Adrenal gland (tissue), 12 donors: ENCODE measurements around the gene S100A6. TPM values are rescaled to one million over a fixed set of nuclear protein-coding genes. Genes with fewer than 3 reads are reported as not detected.

ENCODE experiments used
- DNase-seq, 7 donors: peaks; one replicate each; pipeline ENCODE4 v3.0.0-alpha.2; 2019 to 2020
- H3K27ac ChIP-seq, 5 donors: fragments of 200-600 bp; sonication (generic) in 4 of 5; 1 replicate in 3 of 5; 2 replicates in 2 of 5; pipeline versions ENCODE4 v1.5.1 to v1.8.0; 2016 to 2020; ENCODE audit warnings: mild to moderate bottlenecking in 1 of 5
- H3K27me3 ChIP-seq: fragments of 200-600 bp; 2 replicates; pipeline ENCODE4 v1.8.0; 2021
- H3K36me3 ChIP-seq, 2 donors: fragments of 200-600 bp; replicated peaks in 1 of 2; 1 replicate in 1 of 2; 2 replicates in 1 of 2; pipeline versions ENCODE4 v1.5.1 to v1.8.0; 2018 to 2022
- H3K4me1 ChIP-seq, 2 donors: fragments of 200-600 bp; replicated peaks in 1 of 2; 1 replicate in 1 of 2; 2 replicates in 1 of 2; pipeline versions ENCODE4 v1.5.1 to v1.8.0; 2018 to 2021
- H3K4me3 ChIP-seq, 4 donors: fragments of 200-600 bp; sonication (generic) in 3 of 4; one replicate each; pipeline ENCODE4 v1.5.1; 2016 to 2018
- H3K9me3 ChIP-seq, 3 donors: fragments of 200-600 bp; sonication (generic) in 1 of 3; replicated peaks in 1 of 3; 1 replicate in 2 of 3; 2 replicates in 1 of 3; pipeline versions ENCODE4 v1.5.1 to v1.8.0; 2016 to 2021
- POLR2A ChIP-seq, 2 donors: fragments of 450-650 bp; IDR thresholded peaks; one replicate each; pipeline ENCODE4 v1.6.1; 2017; ENCODE audit warnings: antibody characterized with exemption in 2 of 2, mild to moderate bottlenecking in 2 of 2, moderate library complexity in 1 of 2
- WGBS, 4 donors: extraction: QIAGEN DNeasy Blood & Tissue Kit in 2 of 4; methylation state at CpG; one replicate each; pipeline versions ENCODE4 v1.1.5 to v1.1.7; 2013 to 2017; 5-methylcytosine and 5-hydroxymethylcytosine counted together
- intact Hi-C, 2 donors: fragments of 100-400 bp; cut with DNase I; formaldehyde crosslinking; loops; one replicate each; pipeline versions ENCODE4 v1.14.1 to v1.15.0; 2022 to 2023
- polyA plus RNA-seq, 3 donors: library from polyadenylated mRNA; stranded (reverse); fragments of 200-250 nt in 2 of 3; fragments of 350-450 nt in 1 of 3; fragmentation: Illumina TruSeq in 1 of 3; extraction: RNeasy Lipid Tissue Mini Kit (QIAGEN cat#74804) in 1 of 3; gene quantifications; one replicate each; pipeline ENCODE4 v1.2.3, GENCODE V29; 2013 to 2014
- total RNA-seq, 9 donors: library from RNA; depleted of rRNA in 4 of 9; stranded (reverse); fragments of >200 nt in 4 of 9; fragments of 120-200 nt in 1 of 9; fragmentation: NEBNext Ultra II Directional in 1 of 9; extraction: Animal tissue kit (Norgen Biotek cat#: 25700) in 1 of 9; gene quantifications; one replicate each; pipeline versions ENCODE4 v1.1.0 to v1.2.4, GENCODE V29; 2013 to 2023
- TF ChIP-seq, protein P1 (sequence below), 6 experiments: fragments of 450-650 bp in 4 of 6; fragments of 200-600 bp in 2 of 6; sonication (generic) in 1 of 6; IDR thresholded peaks; 1 replicate in 5 of 6; 2 replicates in 1 of 6; pipeline versions ENCODE4 v1.5.1 to v1.8.0; 2016 to 2021; ENCODE audit warnings: antibody characterized with exemption in 6 of 6, mild to moderate bottlenecking in 2 of 6, moderate library complexity in 1 of 6
- donor health status: healthy with polysubstance abuse.
- donor health status: Bipolar disorder and iron deficiency.
- donor health status: DM: yes; HTN: yes; CAD: no.
- donor health status: DM: no; HTN: no; CAD: no.
- donor health status: DM: no; HTN: no; CAD: no.
- donor health status: DM: yes; HTN: yes; CAD: no.

S100A6 gene
- total and polyA plus RNA-seq, 12 donors: 39.4 to 4,129 (median 372) TPM

DNA sequence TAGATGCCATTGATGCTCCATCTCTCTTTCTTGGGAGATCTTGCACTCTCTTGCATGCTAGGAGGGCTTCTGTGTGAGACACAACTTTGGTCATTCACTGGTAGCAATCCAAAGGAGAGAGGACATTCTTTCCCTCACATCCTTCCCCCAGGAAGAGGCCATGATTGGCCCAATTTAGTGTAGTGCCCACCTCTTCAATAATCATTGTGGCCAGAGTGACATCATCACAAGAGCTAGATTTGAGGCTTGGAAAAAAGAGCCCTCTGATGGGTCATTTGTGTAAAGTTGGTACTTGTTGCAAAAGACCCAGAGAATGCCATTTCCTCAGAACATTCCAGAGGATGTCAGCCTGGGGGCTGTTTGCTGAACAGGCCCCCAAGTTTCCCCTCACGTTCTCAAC lies 30.2 kb downstream of the S100A6 start:
- no peaks in the 10 kb centered on the region for H3K27me3 ChIP-seq
- H3K27ac ChIP-seq: no peak overlapping the region
- TF ChIP-seq POLR2A (IDR thresholded peaks at IDR 0.05): no peak
- TF ChIP-seq, protein P1, sequence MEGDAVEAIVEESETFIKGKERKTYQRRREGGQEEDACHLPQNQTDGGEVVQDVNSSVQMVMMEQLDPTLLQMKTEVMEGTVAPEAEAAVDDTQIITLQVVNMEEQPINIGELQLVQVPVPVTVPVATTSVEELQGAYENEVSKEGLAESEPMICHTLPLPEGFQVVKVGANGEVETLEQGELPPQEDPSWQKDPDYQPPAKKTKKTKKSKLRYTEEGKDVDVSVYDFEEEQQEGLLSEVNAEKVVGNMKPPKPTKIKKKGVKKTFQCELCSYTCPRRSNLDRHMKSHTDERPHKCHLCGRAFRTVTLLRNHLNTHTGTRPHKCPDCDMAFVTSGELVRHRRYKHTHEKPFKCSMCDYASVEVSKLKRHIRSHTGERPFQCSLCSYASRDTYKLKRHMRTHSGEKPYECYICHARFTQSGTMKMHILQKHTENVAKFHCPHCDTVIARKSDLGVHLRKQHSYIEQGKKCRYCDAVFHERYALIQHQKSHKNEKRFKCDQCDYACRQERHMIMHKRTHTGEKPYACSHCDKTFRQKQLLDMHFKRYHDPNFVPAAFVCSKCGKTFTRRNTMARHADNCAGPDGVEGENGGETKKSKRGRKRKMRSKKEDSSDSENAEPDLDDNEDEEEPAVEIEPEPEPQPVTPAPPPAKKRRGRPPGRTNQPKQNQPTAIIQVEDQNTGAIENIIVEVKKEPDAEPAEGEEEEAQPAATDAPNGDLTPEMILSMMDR (IDR thresholded peaks at IDR 0.05): no peak
- H3K9me3 ChIP-seq: no peaks in the 10 kb centered on the region
- DNase-seq: peak in 1 of 7 donors; percentile 7
- 90 to 100% (median 97%) methylated on average over 1 of the region's 1 CpG for WGBS, 4 donors
- H3K36me3 ChIP-seq: no peaks in the 10 kb centered on the region
- H3K4me3 ChIP-seq: no peak overlapping the region
- intact Hi-C loops: no loop called here
- peaks cover 15 to 21% of the 10 kb centered on the region in 2 donors for H3K4me1 ChIP-seq

DNA sequence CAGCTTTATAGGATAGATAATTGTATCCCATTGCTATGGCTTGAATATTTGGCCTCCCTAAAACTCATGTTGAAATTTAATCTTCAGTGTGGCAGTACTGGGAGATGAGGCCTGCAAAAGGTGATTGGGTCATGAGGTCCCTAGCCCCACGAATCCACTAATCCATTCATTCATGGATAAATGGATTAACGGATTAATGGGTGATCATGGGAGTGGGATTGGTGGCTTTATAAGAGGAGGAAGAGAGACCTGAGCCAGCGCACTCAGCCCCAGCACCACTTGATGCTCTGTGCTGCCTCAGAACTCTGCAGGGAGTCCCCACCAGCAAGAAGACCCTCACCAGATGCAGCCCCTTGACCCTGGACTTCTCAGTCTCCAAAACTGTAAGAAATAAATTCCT lies 32.0 kb downstream of the S100A6 start:
- intact Hi-C loops: no loop called here
- TF ChIP-seq POLR2A (IDR thresholded peaks at IDR 0.05): no peak
- TF ChIP-seq, protein P1 (IDR thresholded peaks at IDR 0.05): no peak
- no peaks in the 10 kb centered on the region for H3K9me3 ChIP-seq
- no peaks in the 10 kb centered on the region for H3K27me3 ChIP-seq
- H3K4me1 ChIP-seq: peaks cover 15 to 21% of the 10 kb centered on the region in 2 donors
- no peak overlapping the region for H3K4me3 ChIP-seq
- peak in 1 of 7 donors; percentile 11 for DNase-seq
- WGBS, 4 donors: 80 to 94% (median 90%) methylated on average over 3 of the region's 3 CpGs
- H3K27ac ChIP-seq: no peak overlapping the region
- no peaks in the 10 kb centered on the region for H3K36me3 ChIP-seq

DNA sequence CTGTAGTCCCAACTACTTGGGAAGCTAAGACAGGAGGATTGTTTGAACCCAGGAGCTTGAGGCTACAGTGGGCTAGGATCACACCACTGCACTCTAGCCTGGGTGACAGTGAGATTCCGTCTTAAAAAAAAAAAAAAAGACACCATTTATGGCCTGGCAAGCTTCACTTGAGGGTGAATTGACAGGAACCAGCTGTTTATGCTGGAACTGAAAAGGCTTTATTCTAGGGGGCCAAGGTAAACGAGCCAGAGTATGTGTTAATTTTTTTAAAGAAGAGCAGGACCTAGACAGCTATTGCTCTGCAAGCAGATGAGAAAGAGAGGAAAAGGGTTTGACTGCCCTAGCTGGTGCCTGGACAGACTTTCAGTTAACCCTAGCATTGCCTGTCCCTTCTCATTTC lies 37.0 kb downstream of the S100A6 start:
- Histone ChIP-seq H3K27me3 (no peaks in the 10 kb centered on the region), H3K9me3 (no peaks in the 10 kb centered on the region), H3K4me3 (no peak overlapping the region), H3K36me3 (no peaks in the 10 kb centered on the region), H3K27ac (no peak overlapping the region), H3K4me1 (no peaks in the 10 kb centered on the region)
- intact Hi-C loops: loop anchor here (5.0 kb wide), 2 partner anchors 41 to 146 kb away; no protein-coding TSS in a partner anchor
- TF ChIP-seq POLR2A (IDR thresholded peaks at IDR 0.05): no peak
- TF ChIP-seq, protein P1 (IDR thresholded peaks at IDR 0.05): no peak
- peak in 1 of 7 donors; percentile 4 for DNase-seq
- WGBS, 4 donors: 13 to 25% (median 20%) methylated on average over 2 of the region's 2 CpGs

DNA sequence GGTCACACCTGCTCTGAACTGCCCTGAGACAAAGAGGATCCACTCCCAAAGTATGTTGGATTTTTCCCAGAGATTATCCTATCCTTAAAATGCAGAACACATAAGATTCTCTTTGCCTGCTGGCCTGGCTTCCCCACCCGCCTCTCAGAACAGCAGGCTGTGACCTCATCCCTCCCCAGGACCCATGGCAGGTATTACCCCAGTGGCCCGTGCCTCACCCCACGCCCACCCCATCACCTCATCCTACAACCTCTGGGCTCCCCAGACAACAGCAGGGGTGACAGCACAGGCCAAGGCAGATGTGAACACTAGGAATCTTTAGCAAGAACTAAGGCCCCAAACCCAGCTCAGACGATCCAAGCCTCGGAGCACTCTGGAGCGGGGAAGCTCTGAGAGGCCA lies 40.3 kb downstream of the S100A6 start:
- Histone ChIP-seq H3K4me3 (no peak overlapping the region), H3K36me3 (no peaks in the 10 kb centered on the region), H3K27me3 (no peaks in the 10 kb centered on the region), H3K27ac (no peak overlapping the region), H3K9me3 (no peaks in the 10 kb centered on the region), H3K4me1 (peaks cover 0 to 10% of the 10 kb centered on the region in 2 donors)
- no peak for DNase-seq
- TF ChIP-seq, protein P1 (IDR thresholded peaks at IDR 0.05): no peak
- TF ChIP-seq POLR2A (IDR thresholded peaks at IDR 0.05): no peak
- intact Hi-C loops: loop anchor here (2.0 to 5.0 kb wide), 3 partner anchors 38 to 143 kb away; no protein-coding TSS in a partner anchor
- WGBS, 4 donors: 51 to 86% (median 66%) methylated on average over 2 to 6 of the region's 6 CpGs
